Stimulated activated CD8-positive, alpha-beta memory T cell treated with anti-CD3 and anti-CD28 coated beads, Interleukin-4, amount 100 ng/mL, for 48 hours (primary cell): ENCODE results near the gene PTPRN2.

Source experiments
- DNase-seq: peaks from one replicate; pipeline ENCODE4 v3.0.0-alpha.2; 2020

The PTPRN2 gene

DNA sequence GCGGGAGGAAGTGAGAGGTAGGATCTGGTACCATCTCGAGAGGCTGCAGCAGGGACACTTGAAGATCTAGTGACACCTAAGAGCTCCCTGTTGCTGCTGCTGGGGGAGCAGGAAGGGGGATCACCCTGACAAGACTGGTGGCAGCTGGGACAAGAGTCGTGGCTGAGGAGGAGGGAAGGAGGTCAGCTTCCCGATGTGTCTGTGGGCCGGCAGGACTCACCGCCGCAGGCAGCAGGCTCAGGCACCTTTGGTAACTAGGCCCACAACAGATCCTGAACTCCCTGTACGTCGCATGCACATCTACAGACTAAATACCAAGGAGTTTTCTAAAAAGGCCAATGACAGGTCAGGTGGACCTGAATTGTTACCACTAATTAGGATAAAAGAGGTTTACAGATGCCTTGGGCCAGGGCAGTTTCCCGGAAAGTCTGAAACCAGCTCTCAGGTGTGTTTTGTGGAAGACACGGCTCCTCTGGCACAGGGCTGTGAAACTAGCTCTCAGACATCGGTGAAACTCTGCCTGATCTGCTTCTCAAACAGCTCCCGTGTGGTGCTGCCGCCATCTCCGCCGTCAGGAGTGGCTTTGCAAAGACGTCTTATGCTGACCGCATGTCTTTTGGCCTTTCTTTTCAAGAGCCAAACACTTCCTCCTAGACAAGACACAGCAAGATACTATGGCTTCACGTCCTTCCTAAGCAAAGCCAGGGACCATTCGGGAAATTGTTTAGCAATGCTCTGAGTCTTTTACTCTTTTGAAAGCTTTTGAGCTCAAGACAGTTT is 609.7 kb downstream of the PTPRN2 start:
- DNase-seq, result no peak

- no peak for DNase-seq
Observed at GRCh38 chr7:157977306-157977705, 610.3 kb downstream of the PTPRN2 start.

DNA sequence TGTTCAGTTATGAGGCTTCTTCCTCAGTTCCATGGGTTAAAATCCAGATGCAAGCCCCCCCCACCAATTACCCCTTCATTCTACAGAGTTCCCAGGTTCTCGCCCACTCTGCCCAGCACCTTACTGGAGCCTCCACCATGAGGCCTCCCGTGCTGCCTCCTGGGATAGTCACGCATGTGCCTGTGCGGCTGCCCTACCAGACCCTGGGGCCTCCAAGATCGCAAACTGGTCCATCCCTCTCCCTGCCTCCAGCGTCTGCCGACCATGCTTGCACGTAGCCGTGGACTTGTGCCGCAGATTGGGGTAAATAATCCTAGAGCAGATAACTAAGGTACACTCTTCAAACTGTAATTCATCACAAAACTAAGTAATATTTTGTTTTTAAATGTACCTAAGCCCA is 611.2 kb downstream of the PTPRN2 start:
- DNase-seq, result no peak

DNA sequence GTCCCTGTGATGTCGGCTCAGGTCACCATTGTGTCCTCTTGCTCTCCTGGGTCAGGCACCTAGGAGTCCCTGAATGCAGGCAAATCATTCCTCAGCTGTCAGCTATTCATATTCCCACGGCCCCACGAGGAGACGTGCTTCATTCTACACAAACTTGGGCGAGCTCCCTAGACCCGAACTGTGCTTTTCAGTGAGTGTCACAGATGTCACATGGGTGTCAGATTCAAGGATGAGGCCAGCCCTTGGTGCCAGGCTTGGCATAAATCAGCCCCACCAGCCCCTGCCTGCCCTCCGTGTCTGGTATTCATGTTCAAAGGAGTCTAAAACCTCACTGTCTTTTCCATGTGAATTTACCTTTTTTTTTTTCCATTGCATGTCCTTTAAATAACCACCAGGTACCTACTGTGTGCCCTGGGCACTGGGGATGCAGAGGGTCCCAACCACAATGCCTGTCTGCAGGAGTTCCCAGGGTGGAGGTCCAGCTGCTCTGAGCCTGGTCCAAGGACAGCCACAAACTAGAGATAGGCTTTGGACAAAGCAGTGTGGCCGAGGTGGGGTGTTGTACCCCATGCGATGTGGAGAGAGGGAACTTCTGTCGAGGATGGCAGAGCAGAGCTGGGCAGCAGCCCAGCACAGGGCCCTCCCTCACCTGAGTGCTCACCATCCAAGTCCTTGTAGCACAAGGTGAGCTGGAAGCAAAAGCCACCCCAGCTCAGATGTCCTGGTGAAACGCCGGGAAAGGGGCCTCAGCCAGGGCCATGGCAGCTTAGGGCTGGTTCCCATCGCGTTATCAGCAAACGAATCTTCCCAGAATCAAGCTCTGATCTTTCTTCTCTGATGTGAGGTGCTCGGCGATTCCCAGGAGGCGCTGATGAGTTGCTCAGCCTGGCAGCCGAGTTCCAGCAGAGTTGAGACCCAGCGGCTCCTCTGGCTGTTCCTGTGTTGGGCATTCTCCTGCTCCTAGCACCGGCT is 611.9 kb downstream of the PTPRN2 start:
- DNase-seq, result no peak

DNA sequence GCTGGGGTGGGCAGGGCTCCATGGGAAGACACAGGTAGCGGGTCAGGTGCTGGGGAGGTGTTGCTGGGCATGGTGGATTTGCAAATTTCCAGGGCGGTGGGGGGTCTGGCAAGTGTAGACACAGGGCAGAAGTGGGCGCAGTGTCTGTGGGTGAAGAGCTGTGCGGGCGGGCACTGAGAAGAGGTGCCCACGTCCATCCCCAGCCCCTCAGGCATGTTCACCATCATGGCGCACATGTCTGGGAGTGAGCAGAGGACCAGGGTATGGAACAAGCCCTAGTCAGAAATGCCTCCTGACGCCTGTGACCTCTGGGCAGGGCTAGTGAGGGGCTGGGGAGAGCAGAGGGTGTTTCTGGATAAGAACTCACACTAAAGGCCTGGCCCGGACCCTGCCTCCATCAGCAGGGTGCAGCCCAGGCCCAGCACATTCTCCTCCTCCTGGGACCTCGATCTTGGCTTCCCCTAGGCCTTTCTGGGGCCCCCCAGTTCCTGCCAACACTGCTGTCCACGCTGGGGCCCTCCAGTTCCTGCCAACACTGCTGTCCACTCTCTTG is 612.9 kb downstream of the PTPRN2 start:
- DNase-seq, result no peak

- DNase-seq, result no peak
Observed at GRCh38 chr7:157973971-157974677, 613.5 kb downstream of the PTPRN2 start.

GRCh38 chr7:157972914-157973313 is 614.7 kb downstream of the PTPRN2 start:
- no peak for DNase-seq

DNA sequence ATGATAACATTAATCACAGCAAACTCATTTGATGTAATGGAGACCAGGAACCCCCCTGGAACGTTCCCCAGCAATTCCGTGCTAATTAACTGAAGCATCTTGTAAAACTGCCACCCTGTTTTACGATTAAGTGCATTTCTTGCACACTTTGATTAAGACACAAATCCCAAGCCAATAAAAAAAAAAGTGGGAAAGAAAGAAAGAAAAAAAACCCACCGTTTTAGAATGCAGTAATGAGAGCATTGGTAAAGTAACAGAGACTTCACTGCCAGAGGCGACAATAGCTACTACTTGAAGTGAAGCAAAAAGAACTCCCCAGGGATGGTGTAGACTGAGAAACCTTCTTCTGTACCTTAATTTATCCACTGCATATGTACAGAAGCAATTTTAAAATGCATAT is 616.1 kb downstream of the PTPRN2 start:
- no peak for DNase-seq

- no peak for DNase-seq
Observed at GRCh38 chr7:157970744-157971143, 616.9 kb downstream of the PTPRN2 start.

GRCh38 chr7:157969995-157970394 is 617.6 kb downstream of the PTPRN2 start:
- no peak for DNase-seq

DNA sequence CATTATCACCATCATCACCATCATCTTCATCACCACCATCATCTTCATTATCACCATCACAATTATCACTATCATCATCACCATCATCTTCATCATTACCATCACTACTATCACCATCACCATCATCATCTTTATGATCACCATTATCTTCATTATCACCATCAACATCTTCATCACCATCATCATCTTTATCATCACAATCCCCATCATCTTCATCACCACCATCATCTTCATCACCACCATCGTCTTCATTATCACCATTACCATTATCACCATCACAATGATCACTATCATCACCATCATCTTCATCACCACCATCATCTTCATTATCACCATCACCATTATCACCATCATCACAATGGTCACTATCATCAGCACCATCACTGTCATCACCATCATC is 621.1 kb downstream of the PTPRN2 start:
- DNase-seq, result no peak

- no peak for DNase-seq
Observed at GRCh38 chr7:157964521-157964920, 623.1 kb downstream of the PTPRN2 start.

- no peak for DNase-seq
Observed at GRCh38 chr7:157964016-157964415, 623.6 kb downstream of the PTPRN2 start.

- no peak for DNase-seq
Observed at GRCh38 chr7:157963526-157963925, 624.1 kb downstream of the PTPRN2 start.

DNA sequence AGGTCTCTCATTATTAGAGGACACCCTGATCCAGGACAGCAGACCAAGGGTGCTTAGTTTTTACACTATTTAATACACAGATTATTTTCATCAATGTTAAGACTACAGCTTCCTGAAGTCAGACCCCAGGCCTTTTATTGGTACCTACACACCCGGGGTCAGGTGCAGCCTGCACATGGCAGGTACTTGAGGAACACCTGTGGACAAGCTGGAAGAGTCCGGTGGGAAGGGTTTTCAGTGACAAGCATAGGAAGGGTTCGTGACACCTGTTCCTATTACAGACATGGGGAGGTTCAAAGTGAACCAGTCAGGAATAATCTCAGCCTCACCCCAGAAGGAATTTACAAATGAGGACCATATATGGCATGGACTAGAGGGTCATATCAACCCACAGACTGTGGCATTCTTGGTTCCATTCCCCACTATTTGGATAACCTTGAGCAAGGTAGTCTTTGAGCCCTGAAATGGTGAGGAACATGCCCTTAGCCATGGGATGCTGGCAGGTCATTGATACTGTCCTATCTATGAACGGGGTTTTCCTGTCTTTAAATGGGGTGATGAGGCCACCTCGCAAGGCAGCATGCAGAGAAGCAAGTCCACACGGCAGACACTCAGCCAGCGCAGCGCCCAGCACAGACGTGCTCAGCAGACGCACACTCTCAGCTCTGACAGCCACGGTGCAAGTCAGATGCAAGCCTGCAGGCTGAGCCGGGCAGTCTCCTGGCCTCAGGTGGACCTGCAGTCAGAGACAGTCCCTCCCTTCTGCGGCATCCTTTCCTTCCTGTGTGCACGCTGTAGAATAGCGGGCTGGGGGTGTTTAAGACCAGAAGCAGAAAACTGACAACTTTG is 624.9 kb downstream of the PTPRN2 start:
- DNase-seq, result no peak

DNA sequence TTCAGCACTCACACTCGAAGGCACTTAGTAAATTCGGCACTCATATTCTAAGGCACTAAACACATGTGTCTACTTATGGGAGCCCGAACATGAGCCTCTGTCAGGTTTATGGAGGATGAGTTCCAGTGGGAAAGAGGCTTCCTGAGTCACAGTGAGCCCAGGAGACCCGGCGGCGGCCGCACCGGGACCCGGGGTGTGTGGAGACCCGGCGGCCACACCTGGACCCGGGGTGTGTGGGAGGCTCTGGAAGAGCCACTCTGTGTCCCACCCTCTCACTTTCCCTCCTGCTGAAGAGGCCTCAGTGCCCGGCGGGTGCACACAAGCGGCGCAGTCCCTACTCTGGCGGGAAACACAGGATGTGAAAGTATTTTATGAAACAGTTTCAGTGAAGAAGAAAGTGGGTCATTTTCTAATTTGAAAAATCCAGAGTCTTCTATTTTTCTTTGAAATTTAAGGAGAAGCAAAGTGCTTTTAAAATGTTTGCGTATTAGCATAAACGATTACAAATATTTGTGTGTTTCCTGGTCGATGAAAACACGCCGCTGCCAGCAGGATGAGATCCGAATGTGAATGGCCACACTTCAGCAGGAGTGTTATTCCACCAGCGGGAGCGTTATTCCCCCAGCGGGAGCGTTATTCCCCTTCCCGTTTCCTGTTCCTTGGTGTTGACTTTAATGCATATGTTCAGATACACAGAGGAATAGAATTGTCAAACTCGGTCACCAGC is 625.7 kb downstream of the PTPRN2 start:
- no peak for DNase-seq

- no peak for DNase-seq
Observed at GRCh38 chr7:157955348-157955999, 632.1 kb downstream of the PTPRN2 start.

- no peak for DNase-seq
Observed at GRCh38 chr7:157954901-157955300, 632.7 kb downstream of the PTPRN2 start.

GRCh38 chr7:157952841-157953645 is 634.6 kb downstream of the PTPRN2 start:
- DNase-seq, result no peak
